Esophagus squamous epithelium (tissue), 4 donors: ENCODE data around the gene MCC.

Experiments used
- CTCF ChIP-seq, 6 experiments: fragments of 450-650 bp in 4 of 6; fragments of 200-600 bp in 2 of 6; sonication (generic) in 2 of 6; IDR thresholded peaks; one replicate each; pipeline ENCODE4 v1.5.1; 2016 to 2019; ENCODE audit warnings: antibody characterized with exemption in 6 of 6, mild to moderate bottlenecking in 4 of 6, moderate library complexity in 4 of 6
- POLR2A ChIP-seq, 4 donors: fragments of 450-650 bp; IDR thresholded peaks; one replicate each; pipeline ENCODE4 v1.6.1; 2017; ENCODE audit warnings: antibody characterized with exemption in 4 of 4, mild to moderate bottlenecking in 4 of 4, moderate library complexity in 3 of 4

GRCh38 chr5:113044776-113045465, 443.3 kb downstream of the MCC start:
- TF ChIP-seq CTCF (IDR thresholded peaks at IDR 0.05): no peak
- no peak for TF ChIP-seq POLR2A (IDR thresholded peaks at IDR 0.05)
